Trophoblast cell (in vitro differentiated cells and primary cell): ENCODE data around the gene CKM.

Experiments
- DNase-seq, 2 donors: peaks; one replicate each; pipeline ENCODE4 v3.0.0-alpha.2; 2016
- H2AFZ ChIP-seq: 2 replicates; pipeline ENCODE4 v1.6.1; 2013; ENCODE audit warnings: low read length, moderate library complexity, mild to moderate bottlenecking; ENCODE audit not compliant: insufficient read depth, poor library complexity
- H2AK5ac ChIP-seq: 2 replicates; pipeline ENCODE4 v1.6.1; 2013; ENCODE audit warnings: mild to moderate bottlenecking, low read length
- H2BK120ac ChIP-seq: 2 replicates; pipeline ENCODE4 v1.6.1; 2013; ENCODE audit warnings: low read length, mild to moderate bottlenecking, moderate library complexity; ENCODE audit not compliant: insufficient read depth, poor library complexity
- H2BK12ac ChIP-seq: 2 replicates; pipeline ENCODE4 v1.6.1; 2013; ENCODE audit warnings: mild to moderate bottlenecking, low read length, moderate library complexity
- H2BK5ac ChIP-seq: 2 replicates; pipeline ENCODE4 v1.6.1; 2013; ENCODE audit warnings: low read length, low read depth, moderate library complexity, mild to moderate bottlenecking; ENCODE audit not compliant: poor library complexity
- H3K14ac ChIP-seq: 2 replicates; pipeline ENCODE4 v1.6.1; 2013; ENCODE audit warnings: mild to moderate bottlenecking, low read length
- H3K18ac ChIP-seq: 2 replicates; pipeline ENCODE4 v1.6.1; 2013; ENCODE audit warnings: mild to moderate bottlenecking, low read length
- H3K23ac ChIP-seq: 2 replicates; pipeline ENCODE4 v1.6.1; 2013; ENCODE audit warnings: low read length
- H3K27ac ChIP-seq: 2 replicates; pipeline ENCODE4 v1.5.1; 2013; ENCODE audit warnings: low read depth, mild to moderate bottlenecking, inconsistent platforms, low read length, moderate library complexity
- H3K27me3 ChIP-seq: 2 replicates; pipeline ENCODE4 v1.6.1; 2013; ENCODE audit warnings: inconsistent platforms, mild to moderate bottlenecking, low read length, moderate library complexity; ENCODE audit not compliant: insufficient read depth
- H3K36me3 ChIP-seq, 2 experiments: 1 replicate in 1 of 2; 2 replicates in 1 of 2; pipeline ENCODE4 v1.6.1; 2013; ENCODE audit warnings: low read length in 2 of 2, mild to moderate bottlenecking in 2 of 2, moderate library complexity in 1 of 2; ENCODE audit not compliant: insufficient read depth in 2 of 2, control insufficient read depth in 1 of 2
- H3K4ac ChIP-seq: 2 replicates; pipeline ENCODE4 v1.6.1; 2013; ENCODE audit warnings: low read depth, mild to moderate bottlenecking, low read length, moderate library complexity
- H3K4me1 ChIP-seq, 2 experiments: 1 replicate in 1 of 2; 2 replicates in 1 of 2; pipeline ENCODE4 v1.6.1; 2013; ENCODE audit warnings: low read length in 2 of 2, mild to moderate bottlenecking in 2 of 2, moderate library complexity in 1 of 2; ENCODE audit not compliant: insufficient read depth in 2 of 2, control insufficient read depth in 1 of 2
- H3K4me2 ChIP-seq: 2 replicates; pipeline ENCODE4 v1.6.1; 2013; ENCODE audit warnings: inconsistent platforms, mild to moderate bottlenecking, low read length, moderate library complexity
- H3K4me3 ChIP-seq: 2 replicates; pipeline ENCODE4 v1.5.1; 2013; ENCODE audit warnings: mild to moderate bottlenecking, low read depth, low read length, inconsistent platforms
- H3K79me1 ChIP-seq: one replicate; pipeline ENCODE4 v1.6.1; 2013; ENCODE audit warnings: low read length
- H3K79me2 ChIP-seq: 2 replicates; pipeline ENCODE4 v1.6.1; 2013; ENCODE audit warnings: low read length, mild to moderate bottlenecking; ENCODE audit not compliant: control insufficient read depth, insufficient read depth, poor library complexity
- H3K9ac ChIP-seq: 2 replicates; pipeline ENCODE4 v1.6.1; 2013; ENCODE audit warnings: mild to moderate bottlenecking, low read length
- H3K9me3 ChIP-seq: 2 replicates; pipeline ENCODE4 v1.6.1; 2013; ENCODE audit warnings: low read depth, mild to moderate bottlenecking, control low read depth, inconsistent platforms, low read length; ENCODE audit not compliant: insufficient read depth
- H4K12ac ChIP-seq: 2 replicates; pipeline ENCODE4 v1.6.1; 2013; ENCODE audit warnings: low read depth, mild to moderate bottlenecking, low read length, moderate library complexity
- H4K8ac ChIP-seq: 2 replicates; pipeline ENCODE4 v1.6.1; 2013; ENCODE audit warnings: low read depth, mild to moderate bottlenecking, low read length, moderate library complexity
- H4K91ac ChIP-seq: one replicate; pipeline ENCODE4 v1.6.1; 2013; ENCODE audit warnings: low read depth, mild to moderate bottlenecking, low read length, moderate library complexity
- WGBS: extraction: QIAGEN DNeasy Blood & Tissue Kit; methylation state at CpG from one replicate; pipeline ENCODE4 v1.1.7; 2013; ENCODE audit warnings: missing lambda C conversion rate; ENCODE audit not compliant: insufficient read length, insufficient coverage; ENCODE audit errors: extremely low coverage; 5-methylcytosine and 5-hydroxymethylcytosine counted together

Gene CKM

DNA sequence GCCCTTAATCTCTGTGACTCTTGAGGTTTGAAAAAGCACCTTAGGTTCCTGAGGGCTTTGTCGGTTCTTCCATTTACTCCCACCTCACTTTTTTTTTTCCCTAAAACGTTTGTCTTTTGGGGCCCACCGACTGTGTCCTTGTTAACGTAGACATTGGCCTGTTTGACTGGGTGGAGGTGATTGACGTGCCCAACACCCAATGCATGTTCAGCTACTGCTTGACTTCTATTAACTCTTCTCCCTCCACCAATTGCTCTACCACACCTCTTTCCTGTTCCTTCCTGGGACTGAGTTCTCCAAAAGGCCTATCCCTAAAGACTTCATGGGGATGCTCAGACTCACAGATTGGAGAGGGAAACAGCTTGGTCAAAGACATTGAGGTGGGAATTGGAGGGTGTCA lies 17.3 kb downstream of the CKM start:
- no CpG with 5 or more reads among the region's 5 CpGs for WGBS

DNA sequence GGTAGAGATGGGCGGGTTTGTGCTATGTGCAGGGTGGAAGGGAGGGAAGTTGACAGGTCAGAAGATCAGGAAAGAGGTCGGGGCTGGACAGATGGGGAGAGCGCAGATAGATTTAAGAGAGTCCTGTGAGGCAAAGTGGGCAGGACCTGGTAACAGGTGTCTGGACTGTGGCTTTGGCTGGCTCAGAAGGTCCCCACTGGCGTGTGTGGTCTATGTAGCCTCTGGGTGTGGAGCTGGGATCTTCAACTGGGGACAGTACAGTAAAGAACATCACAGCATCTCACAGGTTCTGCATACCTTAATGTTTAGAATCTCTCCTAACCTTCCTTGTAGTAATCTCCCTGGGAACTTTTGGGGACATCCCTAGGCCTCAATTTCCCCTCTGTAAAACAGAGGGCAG lies 17.7 kb downstream of the CKM start:
- H3K18ac ChIP-seq, result no peak overlapping the region
- no peak overlapping the region for H3K23ac ChIP-seq
- H2BK12ac ChIP-seq, result no peak overlapping the region
- H3K27ac ChIP-seq, result no peak overlapping the region
- no peaks in the 10 kb centered on the region for H3K27me3 ChIP-seq
- H3K79me1 ChIP-seq, result no peaks in the 10 kb centered on the region
- no peak overlapping the region for H2AK5ac ChIP-seq
- no peak for DNase-seq
- H3K4me2 ChIP-seq, result no peak overlapping the region
- no peak overlapping the region for H4K91ac ChIP-seq
- H3K79me2 ChIP-seq, result no peaks in the 10 kb centered on the region
- no peak overlapping the region for H3K4ac ChIP-seq
- no peak overlapping the region for H3K9ac ChIP-seq
- no peak overlapping the region for H2BK120ac ChIP-seq
- H2AFZ ChIP-seq, result no peak overlapping the region
- H3K4me1 ChIP-seq, result no peaks in the 10 kb centered on the region
- H3K9me3 ChIP-seq, result peaks cover 8% of the 10 kb centered on the region
- H3K14ac ChIP-seq, result no peak overlapping the region
- peaks cover 8 to 16% of the 10 kb centered on the region in 2 experiments for H3K36me3 ChIP-seq
- no peak overlapping the region for H4K12ac ChIP-seq
- WGBS, result 100% methylated on average over 1 of the region's 4 CpGs
- no peak overlapping the region for H2BK5ac ChIP-seq
- no peak overlapping the region for H3K4me3 ChIP-seq
- H4K8ac ChIP-seq, result no peak overlapping the region

More for the DNA sequence above, 17.3 kb downstream of the CKM start:
- H3K4ac ChIP-seq, result no peak overlapping the region
- H3K27ac ChIP-seq, result no peak overlapping the region
- H3K4me3 ChIP-seq, result no peak overlapping the region
- H3K14ac ChIP-seq, result no peak overlapping the region
- H3K9me3 ChIP-seq, result peaks cover 6% of the 10 kb centered on the region
- no peak overlapping the region for H3K18ac ChIP-seq
- H3K4me2 ChIP-seq, result no peak overlapping the region
- H3K79me2 ChIP-seq, result no peaks in the 10 kb centered on the region
- no peaks in the 10 kb centered on the region for H3K27me3 ChIP-seq
- no peak for DNase-seq
- no peaks in the 10 kb centered on the region for H3K79me1 ChIP-seq
- no peak overlapping the region for H4K8ac ChIP-seq
- no peak overlapping the region for H2AFZ ChIP-seq
- no peak overlapping the region for H4K91ac ChIP-seq
- no peak overlapping the region for H2AK5ac ChIP-seq
- no peak overlapping the region for H2BK5ac ChIP-seq
- no peak overlapping the region for H3K9ac ChIP-seq
- H2BK12ac ChIP-seq, result no peak overlapping the region
- H2BK120ac ChIP-seq, result no peak overlapping the region
- H3K4me1 ChIP-seq, result no peaks in the 10 kb centered on the region
- no peak overlapping the region for H3K23ac ChIP-seq
- no peak overlapping the region for H4K12ac ChIP-seq
- peaks cover 5 to 12% of the 10 kb centered on the region in 2 experiments for H3K36me3 ChIP-seq

DNA sequence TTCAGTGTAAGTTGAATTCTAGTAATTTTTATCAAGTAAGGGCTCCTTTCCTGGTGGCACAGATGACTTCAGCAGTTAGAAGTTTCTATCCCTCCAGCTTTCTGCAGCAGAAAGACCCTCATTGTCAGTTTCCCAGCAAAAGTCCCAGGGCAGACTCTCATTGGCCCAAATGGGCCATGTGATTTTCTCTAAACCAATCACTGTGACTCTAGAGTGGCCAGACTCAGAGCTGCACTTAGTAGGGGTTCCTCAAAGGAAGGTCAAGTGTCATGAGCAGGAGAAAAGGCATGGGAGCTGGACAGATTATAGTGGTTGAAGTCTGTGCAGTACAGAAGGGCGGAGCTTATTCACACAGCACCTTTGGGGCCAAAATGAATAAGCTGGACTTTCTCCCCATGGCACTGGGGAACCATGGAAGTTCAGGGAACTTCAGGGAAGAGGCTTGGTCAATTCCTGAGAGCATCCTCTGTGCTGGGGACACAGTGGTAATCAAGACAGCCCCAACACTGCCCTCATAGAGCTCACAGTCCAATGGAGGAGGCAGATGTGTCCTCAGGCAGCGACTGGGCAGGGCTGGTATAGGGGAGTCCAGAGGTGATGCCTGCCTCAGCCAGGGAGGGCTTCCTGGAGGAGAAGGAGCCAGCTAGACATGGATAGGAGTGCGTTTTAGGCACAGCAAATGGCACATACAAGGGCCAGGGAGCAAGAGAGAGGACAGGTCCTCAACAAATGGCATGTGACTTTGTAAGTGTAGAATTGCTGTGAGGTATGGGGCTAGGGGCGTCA lies 18.3 kb downstream of the CKM start:
- Histone ChIP-seq H3K4me1 (no peaks in the 10 kb centered on the region), H3K4me3 (no peak overlapping the region), H2BK5ac (no peak overlapping the region), H2BK12ac (no peak overlapping the region), H4K91ac (no peak overlapping the region), H3K4ac (no peak overlapping the region), H3K79me2 (no peaks in the 10 kb centered on the region), H3K36me3 (peaks cover 14 to 22% of the 10 kb centered on the region in 2 experiments), H3K14ac (no peak overlapping the region), H2AFZ (no peak overlapping the region), H2BK120ac (no peak overlapping the region), H4K8ac (no peak overlapping the region), H3K27ac (no peak overlapping the region), H3K23ac (no peak overlapping the region), H3K9me3 (peaks cover 8% of the 10 kb centered on the region), H3K9ac (no peak overlapping the region), H2AK5ac (no peak overlapping the region), H3K4me2 (no peak overlapping the region), H4K12ac (no peak overlapping the region), H3K18ac (no peak overlapping the region), H3K27me3 (no peaks in the 10 kb centered on the region), H3K79me1 (no peaks in the 10 kb centered on the region)
- no peak for DNase-seq
- WGBS, result no CpG with 5 or more reads among the region's 4 CpGs

DNA sequence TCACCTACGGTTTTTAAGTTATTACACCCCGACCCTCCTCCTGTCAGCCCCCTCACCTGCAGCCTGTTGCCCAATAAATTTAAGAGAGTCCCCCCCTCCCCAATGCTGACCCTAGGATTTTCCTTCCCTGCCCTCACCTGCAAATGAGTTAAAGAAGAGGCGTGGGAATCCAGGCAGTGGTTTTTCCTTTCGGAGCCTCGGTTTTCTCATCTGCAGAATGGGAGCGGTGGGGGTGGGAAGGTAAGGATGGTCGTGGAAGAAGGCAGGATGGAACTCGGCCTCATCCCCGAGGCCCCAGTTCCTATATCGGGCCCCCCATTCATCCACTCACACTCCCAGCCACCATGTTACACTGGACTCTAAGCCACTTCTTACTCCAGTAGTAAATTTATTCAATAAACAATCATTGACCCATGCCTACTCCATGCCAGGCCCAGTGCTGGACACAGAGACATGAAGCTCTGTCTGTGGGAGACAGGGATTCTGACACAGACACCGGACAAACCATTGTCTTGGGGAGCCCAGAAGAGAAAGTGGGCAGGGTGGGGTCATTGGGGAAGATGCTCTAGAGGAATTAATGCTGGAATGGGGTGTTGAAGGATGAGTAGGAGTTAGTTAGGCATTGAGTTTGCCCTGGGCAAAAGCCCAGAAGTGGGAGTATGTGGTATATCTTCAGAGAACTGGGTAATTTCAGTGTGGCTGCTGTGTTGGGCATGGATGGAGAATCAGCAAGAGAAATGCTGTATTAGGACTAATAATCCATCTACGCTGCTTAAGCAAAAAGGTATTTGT lies 19.2 kb downstream of the CKM start:
- Histone ChIP-seq H3K36me3 (peaks cover 17 to 27% of the 10 kb centered on the region in 2 experiments), H3K9me3 (peaks cover 8% of the 10 kb centered on the region), H2BK120ac (no peak overlapping the region)

More for the DNA sequence above, 19.2 kb downstream of the CKM start:
- Histone ChIP-seq H2BK5ac (no peak overlapping the region), H3K79me2 (no peaks in the 10 kb centered on the region), H4K8ac (no peak overlapping the region), H3K4me2 (no peak overlapping the region), H3K9ac (no peak overlapping the region), H3K14ac (no peak overlapping the region), H4K12ac (no peak overlapping the region), H3K4me1 (no peaks in the 10 kb centered on the region), H3K27ac (no peak overlapping the region), H2AFZ (no peak overlapping the region), H3K4me3 (no peak overlapping the region), H3K18ac (no peak overlapping the region), H4K91ac (no peak overlapping the region), H3K23ac (no peak overlapping the region), H3K79me1 (no peaks in the 10 kb centered on the region), H2BK12ac (no peak overlapping the region), H3K4ac (no peak overlapping the region), H3K27me3 (no peaks in the 10 kb centered on the region), H2AK5ac (no peak overlapping the region)
- no peak for DNase-seq
- no CpG with 5 or more reads among the region's 12 CpGs for WGBS
